Right cardiac atrium (tissue), 5 donors: ENCODE results near the gene VPS13D. TPM values are rescaled to one million over a fixed set of nuclear protein-coding genes. Genes with fewer than 3 reads are reported as not detected.

Experiments used
- ATAC-seq, 2 donors: fragments of 200-7000 bp; cut with Tn5 transposase; one replicate each; pipeline versions ENCODE4 v1.8.0 to v1.9.1; 2020; ENCODE audit warnings: moderate library complexity in 2 of 2, mild to moderate bottlenecking in 1 of 2
- DNase-seq, 3 donors: peaks; one replicate each; pipeline ENCODE4 v3.0.0-alpha.2; 2020
- H3K27ac ChIP-seq: one replicate; pipeline ENCODE4 v1.5.1; 2013; ENCODE audit warnings: mild to moderate bottlenecking, low read length, control low read depth, moderate library complexity
- H3K27me3 ChIP-seq: one replicate; pipeline ENCODE4 v1.6.1; 2013; ENCODE audit not compliant: control insufficient read depth, insufficient read depth
- H3K4me1 ChIP-seq: one replicate; pipeline ENCODE4 v1.6.1; 2013; ENCODE audit warnings: low read length; ENCODE audit not compliant: control insufficient read depth, insufficient read depth
- H3K4me3 ChIP-seq: one replicate; pipeline ENCODE4 v1.5.1; 2013; ENCODE audit warnings: low read length, control low read depth
- H3K9me3 ChIP-seq: one replicate; pipeline ENCODE4 v1.6.1; 2013; ENCODE audit warnings: low read length; ENCODE audit not compliant: control insufficient read depth
- WGBS: extraction: QIAGEN DNeasy Blood & Tissue Kit; methylation state at CpG from one replicate; pipeline ENCODE4 v1.1.7; 2013; 5-methylcytosine and 5-hydroxymethylcytosine counted together
- intact Hi-C, 4 donors: fragments of 100-400 bp; cut with DNase I; formaldehyde crosslinking; loops; one replicate each; pipeline versions ENCODE4 v1.11.0 to v1.14.0; 2022 to 2023
- polyA plus RNA-seq: library from polyadenylated mRNA; stranded (reverse); fragments of 200-250 nt; gene quantifications from one replicate; pipeline ENCODE4 v1.2.3, GENCODE V29; 2013
- total RNA-seq, 4 donors: library from RNA; stranded (reverse); fragmentation: NEBNext Ultra II Directional; extraction: Animal tissue kit (Norgen Biotek cat#: 25700); gene quantifications; one replicate each; pipeline ENCODE4 v1.2.1, GENCODE V29; 2021
- donor health status: healthy with polysubstance abuse.
- donor health status: DM: no; HTN: yes; CAD: no.
- donor health status: DM: no; HTN: no; CAD: no.
- donor health status: DM: no; HTN: yes; CAD: no; lungs with severe emphysema.
- donor health status: DM: yes; HTN: yes; CAD: no.

VPS13D gene
- total and polyA plus RNA-seq, 5 donors, result 25.8 to 56.4 (median 54.8) TPM

GRCh38 chr1:12231276-12231595 lies 1.4 kb downstream of the VPS13D start:
- peaks cover 5% of the 10 kb centered on the region for H3K4me1 ChIP-seq
- no peak for ATAC-seq
- peak overlapping the region; percentile 92 for H3K4me3 ChIP-seq
- no peaks in the 10 kb centered on the region for H3K9me3 ChIP-seq
- 20% methylated on average over 4 of the region's 4 CpGs for WGBS
- H3K27me3 ChIP-seq, result no peaks in the 10 kb centered on the region
- intact Hi-C loops, result no loop called here
- no peak for DNase-seq
- H3K27ac ChIP-seq, result peak overlapping the region; percentile 65

DNA sequence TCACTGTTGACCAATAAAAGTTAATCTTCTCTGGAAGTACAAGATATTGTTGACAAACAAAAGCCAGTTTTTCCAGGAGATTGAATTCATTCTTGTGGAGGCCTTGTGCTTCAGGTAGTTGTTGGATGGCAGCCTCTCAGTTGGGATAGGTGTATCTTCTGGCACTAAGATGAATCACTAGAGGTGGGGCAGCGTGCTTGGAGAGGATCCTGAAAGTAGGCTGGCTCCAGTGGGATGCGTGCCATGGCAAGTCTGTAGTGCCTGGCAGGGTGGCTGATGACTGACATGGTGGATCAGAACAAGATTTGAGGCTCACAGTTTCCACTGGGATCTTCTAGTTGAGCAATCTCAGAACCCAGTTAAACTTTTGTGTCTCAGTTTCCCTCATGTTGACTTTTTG lies 2.4 kb downstream of the VPS13D start:
- Histone ChIP-seq H3K9me3 (no peaks in the 10 kb centered on the region), H3K4me1 (peaks cover 5% of the 10 kb centered on the region), H3K4me3 (no peak overlapping the region), H3K27ac (no peak overlapping the region), H3K27me3 (no peaks in the 10 kb centered on the region)
- ATAC-seq (no peak), DNase-seq (no peak)
- 81% methylated on average over 2 of the region's 2 CpGs for WGBS
- intact Hi-C loops, result no loop called here

- H3K4me1 ChIP-seq, result no peaks in the 10 kb centered on the region
- ATAC-seq, result no peak
- no peaks in the 10 kb centered on the region for H3K27me3 ChIP-seq
- H3K4me3 ChIP-seq, result no peak overlapping the region
- no peak for DNase-seq
- WGBS, result 72% methylated on average over 2 of the region's 2 CpGs
- intact Hi-C loops, result no loop called here
- no peaks in the 10 kb centered on the region for H3K9me3 ChIP-seq
- H3K27ac ChIP-seq, result no peak overlapping the region
Observed at GRCh38 chr1:12244078-12244477, 14.2 kb downstream of the VPS13D start.

- intact Hi-C loops, result no loop called here
- Histone ChIP-seq H3K27me3 (no peaks in the 10 kb centered on the region), H3K27ac (no peak overlapping the region), H3K4me3 (no peak overlapping the region), H3K4me1 (no peaks in the 10 kb centered on the region), H3K9me3 (no peaks in the 10 kb centered on the region)
- DNase-seq (no peak), ATAC-seq (no peak)
- 91% methylated on average over 5 of the region's 5 CpGs for WGBS
Observed at GRCh38 chr1:12244585-12244984, 14.8 kb downstream of the VPS13D start.

GRCh38 chr1:12245116-12245515 lies 15.3 kb downstream of the VPS13D start:
- DNase-seq (no peak), ATAC-seq (no peak)
- intact Hi-C loops, result no loop called here
- no peaks in the 10 kb centered on the region for H3K4me1 ChIP-seq
- no peak overlapping the region for H3K27ac ChIP-seq
- H3K9me3 ChIP-seq, result no peaks in the 10 kb centered on the region
- WGBS, result 91% methylated on average over 3 of the region's 3 CpGs
- no peaks in the 10 kb centered on the region for H3K27me3 ChIP-seq
- no peak overlapping the region for H3K4me3 ChIP-seq

GRCh38 chr1:12245733-12246132 lies 15.9 kb downstream of the VPS13D start:
- Histone ChIP-seq H3K4me3 (no peak overlapping the region), H3K27ac (no peak overlapping the region), H3K4me1 (no peaks in the 10 kb centered on the region), H3K27me3 (no peaks in the 10 kb centered on the region), H3K9me3 (no peaks in the 10 kb centered on the region)
- intact Hi-C loops, result no loop called here
- no peak for DNase-seq
- ATAC-seq, result no peak

GRCh38 chr1:12246584-12246983 lies 16.8 kb downstream of the VPS13D start:
- WGBS, result 79% methylated on average over 6 of the region's 6 CpGs
- DNase-seq (no peak), ATAC-seq (no peak)
- no peaks in the 10 kb centered on the region for H3K27me3 ChIP-seq
- no peaks in the 10 kb centered on the region for H3K4me1 ChIP-seq
- no peak overlapping the region for H3K27ac ChIP-seq
- intact Hi-C loops, result no loop called here
- no peak overlapping the region for H3K4me3 ChIP-seq
- no peaks in the 10 kb centered on the region for H3K9me3 ChIP-seq

DNA sequence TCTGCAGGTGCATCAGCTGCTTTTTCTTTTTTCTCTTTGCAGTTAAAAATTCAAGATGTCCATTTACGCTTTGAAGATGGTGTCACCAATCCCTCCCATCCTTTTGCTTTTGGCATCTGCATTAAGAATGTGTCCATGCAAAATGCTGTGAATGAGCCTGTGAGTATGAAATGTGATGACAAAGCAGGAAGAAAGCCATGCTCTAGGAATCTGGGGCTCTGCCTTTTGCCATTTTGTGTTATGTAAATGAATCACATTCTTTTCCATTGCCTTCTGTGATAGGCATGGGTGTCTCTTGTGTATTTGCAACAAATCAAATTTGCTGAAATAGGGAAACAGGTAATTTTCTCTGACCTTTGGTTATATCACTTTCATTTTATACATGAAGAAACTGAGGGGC lies 19.4 kb downstream of the VPS13D start:
- Histone ChIP-seq H3K4me1 (no peaks in the 10 kb centered on the region), H3K27me3 (no peaks in the 10 kb centered on the region), H3K27ac (no peak overlapping the region), H3K4me3 (no peak overlapping the region), H3K9me3 (no peaks in the 10 kb centered on the region)
- 96% methylated on average over 1 of the region's 1 CpG for whole genome bisulfite sequencing
- DNase-seq (no peak), ATAC-seq (no peak)
- intact Hi-C loops, result no loop called here

- Histone ChIP-seq H3K27me3 (no peaks in the 10 kb centered on the region), H3K4me3 (no peak overlapping the region), H3K9me3 (no peaks in the 10 kb centered on the region), H3K4me1 (no peaks in the 10 kb centered on the region), H3K27ac (no peak overlapping the region)
- ATAC-seq, result no peak
- intact Hi-C loops, result no loop called here
- 77% methylated on average over 6 of the region's 6 CpGs for WGBS
- DNase-seq, result no peak
Observed at GRCh38 chr1:12249748-12250147, 19.9 kb downstream of the VPS13D start.

GRCh38 chr1:12251442-12251841 lies 21.6 kb downstream of the VPS13D start:
- intact Hi-C loops, result no loop called here
- ATAC-seq (no peak), DNase-seq (no peak)
- no peak overlapping the region for H3K27ac ChIP-seq
- H3K9me3 ChIP-seq, result no peaks in the 10 kb centered on the region
- 75% methylated on average over 5 of the region's 5 CpGs for WGBS
- H3K27me3 ChIP-seq, result no peaks in the 10 kb centered on the region
- no peak overlapping the region for H3K4me3 ChIP-seq
- no peaks in the 10 kb centered on the region for H3K4me1 ChIP-seq

DNA sequence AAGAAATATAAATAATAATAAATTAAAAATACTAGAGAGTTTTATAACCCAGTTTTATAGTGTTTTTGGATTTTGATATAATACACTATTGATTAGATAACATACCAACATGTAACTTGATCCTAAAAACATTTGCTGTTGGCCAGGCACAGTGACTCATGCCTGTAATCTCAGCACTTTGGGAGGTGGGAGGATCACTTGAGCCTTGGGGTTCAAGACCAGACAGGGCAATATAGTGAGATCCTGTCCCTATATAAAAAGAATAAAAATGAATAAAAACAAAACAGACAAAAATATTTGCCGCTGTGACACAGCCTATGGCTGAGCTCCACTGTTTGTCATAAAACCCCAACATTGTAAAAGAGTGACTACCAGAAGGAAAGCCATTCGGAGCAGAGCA lies 26.1 kb downstream of the VPS13D start:
- ATAC-seq (no peak), DNase-seq (no peak)
- Histone ChIP-seq H3K27me3 (no peaks in the 10 kb centered on the region), H3K4me1 (no peaks in the 10 kb centered on the region), H3K4me3 (no peak overlapping the region), H3K27ac (no peak overlapping the region), H3K9me3 (no peaks in the 10 kb centered on the region)
- intact Hi-C loops, result no loop called here
- WGBS, result 100% methylated on average over 2 of the region's 2 CpGs

DNA sequence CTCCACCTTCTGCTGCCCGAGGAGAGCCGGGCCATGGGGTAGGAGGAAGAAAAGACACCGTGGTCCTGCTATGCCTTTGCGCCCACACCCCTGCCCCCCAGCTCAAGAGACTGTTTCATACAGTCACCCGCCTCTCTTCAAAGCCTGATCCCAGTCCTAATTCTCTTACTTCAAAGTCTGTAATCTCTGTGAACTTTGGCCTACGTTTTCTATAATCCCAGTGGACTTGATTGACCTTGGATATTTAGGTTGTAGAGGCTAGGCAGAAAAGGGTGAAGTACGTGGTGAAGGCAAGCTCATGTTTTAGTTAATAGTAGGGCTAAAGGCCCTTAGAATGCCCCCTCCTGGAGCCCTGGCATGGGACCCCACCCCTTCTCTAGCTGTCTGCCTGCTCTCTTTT lies 28.4 kb downstream of the VPS13D start:
- intact Hi-C loops, result no loop called here
- no peak overlapping the region for H3K4me3 ChIP-seq
- no peaks in the 10 kb centered on the region for H3K27me3 ChIP-seq
- H3K4me1 ChIP-seq, result no peaks in the 10 kb centered on the region
- DNase-seq (no peak), ATAC-seq (no peak)
- no peak overlapping the region for H3K27ac ChIP-seq
- 83% methylated on average over 7 of the region's 7 CpGs for WGBS
- H3K9me3 ChIP-seq, result no peaks in the 10 kb centered on the region
